GM19438 (cell line): ENCODE measurements around the gene OR2W1.

Source experiments
- ATAC-seq: cut with Tn5 transposase; IDR thresholded peaks from one replicate; pipeline ENCODE4 v1.9.1; 2021; ENCODE audit warnings: low read depth; ENCODE audit not compliant: unreplicated experiment

The OR2W1 gene

GRCh38 chr6:29005183-29005885 lies 39.6 kb downstream of the OR2W1 start, which contains the start of gene ZNF311:
TSS of gene ZNF311 (minus strand) at chr6:29005315. CDS start at chr6:29003954, 1,361 bp downstream.
- ATAC-seq = no peak

- ATAC-seq = no peak
These were observed 48.0 kb downstream of the OR2W1 start for GRCh38 chr6:28996844-28997510.

- ATAC-seq = no peak
These were observed 49.8 kb downstream of the OR2W1 start for GRCh38 chr6:28995093-28995650.
